ENCODE measurements around the gene EPHB4.
"Not testable (repeated sequence)": the region's sequence is repeated elsewhere in the genome, so short reads cannot be mapped to it uniquely, and the experiment has no call there.

EPHB4 gene

DNA sequence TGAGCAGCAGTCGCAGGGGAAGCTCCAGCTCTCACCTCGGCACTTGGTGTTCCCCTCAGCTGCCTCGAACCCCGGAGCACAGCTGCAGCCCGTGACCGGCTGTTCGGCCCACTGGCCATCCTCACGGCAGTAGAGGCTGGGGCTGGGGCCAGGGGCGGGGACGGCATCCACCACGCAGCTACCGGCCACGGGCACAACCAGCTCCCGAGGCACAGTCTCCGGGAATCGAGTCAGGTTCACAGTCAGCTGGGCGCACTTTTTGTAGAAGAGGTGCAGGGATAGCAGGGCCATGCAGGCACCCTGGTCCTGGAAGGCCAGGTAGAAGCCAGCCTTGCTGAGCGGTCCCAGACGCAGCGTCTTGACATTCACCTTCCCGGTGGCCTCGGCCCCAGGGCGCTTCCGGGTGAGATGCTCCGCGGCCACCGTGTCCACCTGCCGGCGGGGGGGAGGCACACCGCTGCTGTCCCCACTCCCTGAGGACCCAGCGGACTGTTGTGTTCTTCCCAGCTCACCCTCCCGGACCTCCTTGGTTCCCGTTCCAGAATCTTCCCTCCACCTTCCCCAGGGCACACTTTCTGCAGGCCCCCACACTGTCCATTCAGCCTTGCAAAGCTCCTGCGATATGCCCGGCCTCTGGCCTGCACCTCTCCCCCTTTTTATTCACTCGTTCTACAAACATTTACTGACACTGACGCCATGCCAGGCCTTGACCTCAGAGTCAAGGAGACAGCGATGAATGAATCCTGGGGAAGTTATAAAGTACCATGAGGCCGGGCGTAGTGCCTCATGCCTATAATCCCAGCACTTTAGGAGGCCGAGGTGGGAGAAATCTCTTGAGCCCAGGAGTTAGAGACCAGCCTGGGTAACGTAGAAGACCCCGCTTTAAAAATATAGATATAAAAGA lies 4.8 kb downstream of the EPHB4 start:
- DNase-seq (ENCODE audit: low spot score): no peak

DNA sequence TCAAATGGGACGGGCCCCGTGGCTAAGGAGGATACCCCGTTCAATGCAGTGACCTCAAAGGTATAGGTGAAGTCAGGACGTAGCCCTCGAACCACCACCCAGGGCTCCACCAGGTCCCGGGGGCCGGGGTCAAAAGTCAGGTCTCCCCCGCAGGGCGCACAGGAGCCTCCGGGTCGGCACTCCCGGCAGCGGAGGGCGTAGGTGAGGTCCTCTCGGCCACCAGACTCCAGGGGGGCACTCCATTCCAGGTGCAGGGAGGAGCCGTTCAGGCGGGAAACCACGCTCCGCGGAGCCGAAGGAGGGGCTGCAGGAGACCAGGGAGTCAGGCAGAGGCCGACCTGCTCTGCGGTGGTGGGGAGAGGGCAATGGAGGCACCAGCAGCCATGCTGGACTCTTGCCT lies 7.7 kb downstream of the EPHB4 start:
- DNase-seq (ENCODE audit: low spot score): no peak

DNA sequence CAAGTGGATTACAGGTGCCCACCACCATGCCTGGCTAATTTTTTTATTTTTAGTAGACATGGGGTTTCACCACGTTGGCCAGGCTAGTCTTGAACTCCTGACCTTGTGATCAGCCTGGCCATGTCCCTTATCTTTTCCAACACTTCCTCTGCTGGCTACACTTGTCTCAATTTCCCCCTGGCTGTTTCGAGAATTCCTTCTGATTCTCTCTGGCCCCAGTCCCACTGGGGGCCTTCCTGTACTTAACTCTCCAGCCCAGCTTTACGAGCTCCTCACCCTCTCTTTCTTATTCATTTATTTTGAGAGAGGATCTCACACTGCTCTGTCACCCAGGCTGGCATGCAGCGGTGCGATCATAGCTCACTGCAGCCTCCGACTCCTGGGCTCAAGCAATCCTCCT lies 8.5 kb downstream of the EPHB4 start:
- DNase-seq (ENCODE audit: low spot score): no peak

DNA sequence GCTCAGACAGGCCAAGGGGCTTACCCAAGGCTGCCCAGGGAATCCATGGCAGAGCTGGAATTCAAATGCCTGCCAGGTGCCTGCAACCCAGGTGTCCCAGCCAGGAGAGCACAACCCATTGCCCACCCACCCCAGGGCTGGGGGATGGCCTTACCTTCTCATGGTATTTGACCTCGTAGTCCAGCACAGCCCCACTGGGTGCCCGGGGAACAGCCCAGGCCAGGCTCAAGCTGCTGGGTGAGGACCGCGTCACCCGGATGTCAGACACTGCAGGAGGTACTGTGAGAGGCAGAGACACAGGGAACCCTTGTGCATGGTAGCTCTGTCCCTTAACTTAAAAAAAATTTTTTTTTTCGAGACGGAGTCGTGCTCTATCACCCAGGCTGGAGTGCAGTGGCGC lies 9.0 kb downstream of the EPHB4 start:
- no peak for DNase-seq (ENCODE audit: low spot score)

DNA sequence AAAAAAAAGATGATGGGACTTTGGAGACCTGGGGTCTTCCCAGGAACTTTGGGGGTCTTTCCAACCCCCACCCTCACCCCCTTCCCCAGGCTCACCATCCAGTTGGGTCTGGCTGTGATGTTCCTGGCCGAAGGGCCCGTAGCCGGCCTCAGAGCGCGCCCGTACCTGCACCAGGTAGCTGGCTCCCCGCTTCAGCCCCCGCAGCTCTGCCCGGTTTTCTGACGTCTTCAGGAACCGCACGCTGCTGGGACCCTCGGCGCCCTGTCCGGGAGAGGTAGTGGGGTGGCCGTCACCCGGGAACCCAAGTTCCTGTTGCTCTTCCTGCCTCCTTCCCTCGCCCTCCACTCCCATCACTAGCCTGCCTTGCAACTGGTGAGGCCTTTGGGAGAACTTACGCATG lies 10.2 kb downstream of the EPHB4 start:
- DNase-seq (ENCODE audit: low spot score): no peak

DNA sequence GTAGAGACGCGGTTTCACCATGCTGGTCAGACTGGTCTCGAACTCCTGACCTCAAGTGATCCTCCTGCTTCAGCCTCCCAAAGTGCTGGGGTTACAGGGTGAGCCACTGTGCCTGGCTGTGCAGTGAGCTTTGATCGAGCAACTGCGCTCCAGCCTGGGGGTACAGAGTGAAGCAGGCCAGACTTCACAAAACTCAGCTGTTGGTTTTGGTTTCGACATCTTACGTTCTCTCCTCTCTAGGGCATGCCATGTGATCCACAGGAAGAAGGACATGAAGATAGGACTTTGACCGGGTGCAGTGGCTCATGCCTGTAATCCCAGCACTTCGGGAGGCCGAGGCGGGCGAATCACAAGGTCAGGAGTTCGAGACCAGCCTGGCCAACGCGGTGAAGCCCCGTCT lies 10.8 kb downstream of the EPHB4 start:
- not testable (repeated sequence) for DNase-seq (ENCODE audit: low spot score)

DNA sequence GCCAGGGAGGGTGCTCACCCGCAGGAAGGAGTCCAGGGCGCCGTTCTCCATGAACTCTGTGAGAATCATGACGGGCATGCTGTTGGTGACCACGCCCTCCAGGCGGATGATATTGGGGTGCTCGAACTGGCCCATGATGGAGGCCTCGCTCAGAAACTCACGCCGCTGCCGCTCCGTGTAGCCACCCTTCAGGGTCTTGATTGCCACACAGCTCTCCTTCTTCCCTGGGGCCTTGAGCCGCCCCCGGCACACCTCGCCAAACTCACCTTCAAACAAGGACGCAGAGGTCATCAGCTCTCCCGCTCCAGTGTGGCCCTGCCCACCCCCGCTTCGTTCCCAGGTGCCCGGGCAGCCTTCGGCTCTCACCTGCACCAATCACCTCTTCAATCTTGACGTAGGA lies 14.6 kb downstream of the EPHB4 start:
- DNase-seq (ENCODE audit: low spot score): no peak

DNA sequence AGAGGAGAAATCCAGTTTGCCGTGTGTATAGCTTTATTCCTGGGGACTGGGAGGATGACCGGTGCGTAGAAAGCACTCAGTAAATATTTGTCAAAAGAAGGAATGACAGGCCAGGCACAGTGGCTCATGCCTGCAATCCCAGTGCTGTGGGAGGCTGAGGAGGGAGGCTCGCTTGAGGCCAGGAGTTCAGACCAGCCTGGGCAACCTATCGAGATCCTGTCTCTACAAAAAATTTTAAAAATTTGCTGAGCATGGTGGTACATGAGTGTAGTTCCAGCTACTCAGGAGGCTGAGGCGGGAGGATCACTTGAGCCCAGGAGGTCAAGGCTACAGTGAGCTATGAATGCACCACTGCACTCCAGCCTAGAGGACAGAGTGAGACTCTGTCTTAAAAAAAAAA lies 15.8 kb downstream of the EPHB4 start:
- DNase-seq (ENCODE audit: low spot score): no peak

DNA sequence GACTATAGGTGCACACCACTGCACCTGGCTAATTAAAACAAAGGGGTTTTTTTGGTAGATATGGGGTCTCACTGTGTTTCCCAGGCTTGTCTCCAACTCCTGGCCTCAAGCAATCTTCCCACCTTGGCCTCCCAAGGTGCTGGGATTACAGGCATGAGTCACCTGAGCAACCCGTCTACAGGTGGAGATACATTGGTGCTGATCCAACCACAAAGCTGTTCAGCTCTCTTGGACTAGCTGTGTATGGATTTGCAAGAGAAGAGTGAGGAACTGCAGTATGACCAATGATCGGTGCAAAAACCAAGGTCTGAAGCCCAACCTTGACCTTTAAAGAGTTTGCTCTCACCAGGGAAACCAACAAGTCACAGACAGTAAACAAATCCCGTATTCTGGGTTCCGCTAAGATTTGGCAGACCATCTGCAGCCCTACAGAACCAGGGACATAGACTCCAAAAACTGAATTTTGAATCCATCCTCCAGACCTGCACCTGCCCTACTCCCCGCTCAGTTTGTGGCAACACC lies 18.9 kb downstream of the EPHB4 start:
- no peak for DNase-seq (ENCODE audit: low spot score)

DNA sequence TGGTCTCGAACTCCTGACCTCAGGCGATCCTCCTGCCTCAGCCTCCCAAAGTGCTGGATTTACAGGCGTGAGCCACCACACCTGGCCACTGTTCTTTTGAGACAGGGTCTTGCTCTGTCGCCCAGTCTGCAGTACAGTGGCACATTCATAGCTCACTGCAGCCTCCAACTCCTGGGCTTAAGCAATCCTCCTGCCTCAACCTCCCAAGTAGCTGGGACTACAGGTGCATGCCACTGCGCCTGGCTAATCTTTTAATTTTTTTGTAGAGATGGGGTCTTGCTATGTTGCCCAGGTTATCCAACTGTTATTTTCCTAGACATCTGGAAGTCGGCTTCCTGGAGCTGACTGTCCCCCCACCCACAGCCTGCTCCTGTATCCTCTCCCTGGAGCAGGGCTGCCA lies 20.4 kb downstream of the EPHB4 start:
- not testable (repeated sequence) for DNase-seq (ENCODE audit: low spot score)

DNA sequence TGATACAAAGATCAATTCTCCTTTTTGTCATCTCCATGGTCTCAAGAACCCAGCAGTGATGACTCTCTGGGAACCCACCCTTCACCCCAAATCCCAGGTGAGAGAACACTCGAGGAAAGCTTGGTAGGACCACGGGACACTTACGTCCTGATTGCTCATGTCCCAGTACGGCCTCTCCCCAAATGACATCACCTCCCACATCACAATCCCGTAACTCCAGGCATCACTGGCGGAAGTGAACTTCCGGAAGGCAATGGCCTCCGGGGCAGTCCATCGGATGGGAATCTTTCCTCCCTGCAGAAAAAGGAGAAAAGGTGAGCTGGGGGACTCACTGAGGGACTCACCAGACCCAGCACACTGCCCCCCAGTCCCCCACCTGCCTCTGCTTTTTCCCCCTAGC lies 21.0 kb downstream of the EPHB4 start:
- DNase-seq (ENCODE audit: low spot score): no peak

DNA sequence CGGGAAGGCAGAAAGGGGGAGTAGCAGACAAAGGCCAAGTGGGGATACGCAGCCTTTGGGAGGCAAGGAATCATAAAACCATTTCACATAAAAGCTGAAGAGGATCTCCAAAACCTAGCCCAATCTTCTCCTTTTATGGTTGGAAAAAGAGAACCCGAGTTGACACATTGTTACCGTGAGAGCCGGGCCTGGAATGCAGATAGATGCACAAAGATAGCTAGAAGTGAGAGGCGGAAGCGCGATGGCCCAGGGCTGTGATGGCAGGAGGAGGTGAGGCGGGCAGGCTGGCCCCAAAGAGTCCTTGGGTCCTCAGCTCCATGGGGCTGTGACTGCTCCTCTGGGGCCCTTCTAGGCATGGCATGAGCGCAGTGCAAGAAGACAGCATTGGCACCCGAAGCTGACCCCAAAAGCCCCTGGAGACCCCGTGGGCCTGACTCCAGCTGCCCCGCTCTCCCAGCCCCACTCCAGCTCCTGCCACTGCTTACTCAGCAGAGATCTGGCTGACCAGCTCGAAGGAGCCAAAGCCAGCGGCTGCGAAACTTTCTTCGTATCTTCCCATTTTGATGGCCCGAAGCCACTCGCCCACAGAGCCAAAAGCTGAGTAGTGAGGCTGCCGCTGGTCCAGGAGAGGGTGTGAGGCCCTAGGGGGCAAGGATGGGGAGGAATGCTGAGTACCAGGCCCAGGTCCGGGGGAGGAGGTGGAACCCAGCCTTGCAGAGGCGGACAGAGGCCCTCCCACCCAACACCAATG lies 22.5 kb downstream of the EPHB4 start:
- no peak for DNase-seq (ENCODE audit: low spot score)

DNA sequence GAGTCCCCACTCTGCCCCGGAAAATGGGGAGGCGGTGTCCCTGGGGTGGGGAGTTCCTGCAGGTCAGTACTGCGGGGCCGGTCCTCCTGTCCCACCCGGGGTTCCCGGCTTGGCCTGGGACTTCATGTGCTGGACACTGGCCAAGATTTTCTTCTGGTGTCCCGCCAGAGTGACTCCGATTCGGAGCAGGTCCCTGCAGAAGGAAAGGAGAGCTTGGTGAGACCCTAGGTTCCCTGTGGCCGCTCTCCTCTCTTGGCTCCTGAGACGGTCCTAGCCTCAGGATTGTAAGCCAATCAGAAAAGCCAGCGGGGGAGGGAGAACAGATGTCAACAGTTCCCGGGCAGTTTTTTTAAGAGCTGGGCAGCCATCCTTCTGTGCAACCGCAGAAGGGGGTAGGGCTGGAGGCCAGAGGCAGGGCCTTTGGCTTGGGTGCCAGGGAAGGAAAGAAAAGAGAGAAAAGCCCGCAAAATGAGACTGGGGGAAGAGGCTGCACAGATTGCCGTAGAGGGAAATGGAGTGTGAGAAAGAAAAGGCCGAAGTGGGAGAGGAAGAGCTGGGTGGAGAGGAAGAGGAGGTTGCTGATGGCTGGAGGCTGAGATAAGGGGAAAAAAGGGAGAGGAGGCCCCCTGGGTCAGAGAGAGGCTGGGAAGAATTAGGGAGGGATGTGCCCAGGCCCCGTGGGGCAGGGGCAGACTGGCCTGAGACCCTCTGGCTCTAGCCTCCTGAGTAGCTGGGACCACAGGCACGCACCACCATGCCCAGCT lies 23.7 kb downstream of the EPHB4 start:
- DNase-seq (ENCODE audit: low spot score): peak; percentile 82

DNA sequence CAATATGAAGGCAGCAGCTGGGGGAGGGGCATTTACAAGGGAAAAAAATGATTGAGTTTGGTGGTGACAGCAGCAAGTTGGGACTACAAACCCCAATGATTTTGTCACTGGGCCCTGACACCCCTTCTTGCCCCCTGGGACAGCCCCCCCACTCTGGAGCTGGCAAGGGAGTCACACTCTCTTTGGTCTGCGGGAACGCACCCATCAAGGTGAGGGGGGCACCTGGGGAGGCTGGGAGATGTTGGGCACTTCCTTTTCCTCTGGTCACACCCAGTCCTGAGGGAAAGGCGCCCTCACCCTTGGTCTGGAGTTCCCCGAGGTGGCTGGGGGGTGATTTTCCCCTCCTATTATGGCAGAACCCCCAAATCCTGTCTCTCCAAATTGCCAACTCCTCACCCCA lies 24.4 kb downstream of the EPHB4 start:
- DNase-seq (ENCODE audit: low spot score): no peak

DNA sequence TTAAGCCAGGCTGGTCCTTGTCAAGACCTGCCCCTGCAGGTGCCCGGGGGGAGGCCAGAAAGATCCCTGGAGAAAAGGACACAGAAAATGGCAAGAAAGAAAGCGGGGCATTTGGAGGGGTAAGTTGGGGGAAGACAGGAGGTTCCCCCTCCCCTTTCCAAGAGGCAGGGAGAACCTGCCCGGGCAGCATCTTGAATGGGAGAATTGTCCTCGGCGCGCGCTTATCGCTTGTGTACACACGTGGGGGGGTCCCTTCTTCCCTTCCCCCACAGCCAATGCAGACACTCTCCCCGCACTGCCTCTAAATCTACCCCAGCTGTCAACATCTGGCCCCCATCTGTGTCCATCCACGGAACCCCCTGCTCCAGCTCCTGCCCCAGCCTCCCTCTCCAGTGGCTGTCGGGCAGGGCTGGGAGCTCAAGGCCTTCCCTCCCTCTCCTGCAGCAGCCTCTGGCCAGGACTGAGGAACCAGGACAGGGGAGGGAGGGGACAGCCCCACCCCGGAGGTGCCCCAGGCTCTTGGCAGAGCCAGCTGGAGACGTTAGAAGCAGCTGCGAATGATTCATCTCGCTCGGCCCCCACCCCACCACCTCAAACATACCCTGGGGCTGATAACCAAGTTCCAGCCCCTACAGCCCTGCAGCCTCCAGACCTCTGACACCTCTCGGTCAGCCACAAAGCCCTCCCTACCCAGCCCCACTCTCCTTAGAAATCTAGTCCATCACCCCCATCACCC lies 25.3 kb downstream of the EPHB4 start:
- DNase-seq (ENCODE audit: low spot score): no peak

DNA sequence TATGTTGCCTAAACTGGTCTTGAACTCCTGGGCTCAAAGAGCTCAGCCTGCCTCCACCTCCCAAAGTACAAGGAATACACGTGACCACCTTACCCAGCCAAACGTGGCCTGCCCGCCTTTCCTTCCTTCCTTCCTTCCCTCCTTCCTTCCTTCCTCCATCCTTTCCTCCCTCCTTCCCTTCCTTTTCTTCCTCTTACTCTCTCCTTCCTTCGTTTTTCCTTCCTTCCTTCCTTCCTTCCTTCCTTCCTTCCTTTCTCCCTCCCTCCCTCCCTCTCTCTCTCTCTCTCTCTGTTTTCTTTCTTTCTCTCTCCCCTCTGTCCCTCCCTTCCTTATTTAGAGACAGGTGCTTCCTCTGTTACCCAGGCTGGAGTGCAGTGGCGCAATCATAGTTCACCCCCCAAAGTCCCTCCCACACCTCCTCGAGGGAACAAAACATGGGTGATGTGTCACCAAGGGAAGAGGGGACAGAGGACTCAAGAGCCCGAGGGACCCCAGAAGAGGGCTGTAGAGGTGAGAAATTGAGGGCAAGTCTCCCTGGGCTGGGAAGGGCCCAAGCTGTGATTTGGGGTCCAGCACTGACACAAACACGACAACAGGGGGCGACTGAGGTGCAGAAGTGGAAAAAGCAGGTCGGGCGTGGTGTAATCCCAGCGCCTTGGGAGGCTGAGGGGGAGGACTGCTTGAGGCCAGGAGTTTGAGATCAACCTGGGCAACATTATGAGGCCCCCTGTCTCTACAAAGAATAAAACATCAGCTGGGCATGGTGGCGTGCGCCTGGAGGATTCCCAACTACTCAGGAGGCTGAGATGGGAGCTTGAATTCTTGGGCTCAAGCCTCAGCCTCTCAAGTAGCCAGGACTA lies 28.1 kb downstream of the EPHB4 start:
- DNase-seq (ENCODE audit: low spot score): peak; percentile 30

DNA sequence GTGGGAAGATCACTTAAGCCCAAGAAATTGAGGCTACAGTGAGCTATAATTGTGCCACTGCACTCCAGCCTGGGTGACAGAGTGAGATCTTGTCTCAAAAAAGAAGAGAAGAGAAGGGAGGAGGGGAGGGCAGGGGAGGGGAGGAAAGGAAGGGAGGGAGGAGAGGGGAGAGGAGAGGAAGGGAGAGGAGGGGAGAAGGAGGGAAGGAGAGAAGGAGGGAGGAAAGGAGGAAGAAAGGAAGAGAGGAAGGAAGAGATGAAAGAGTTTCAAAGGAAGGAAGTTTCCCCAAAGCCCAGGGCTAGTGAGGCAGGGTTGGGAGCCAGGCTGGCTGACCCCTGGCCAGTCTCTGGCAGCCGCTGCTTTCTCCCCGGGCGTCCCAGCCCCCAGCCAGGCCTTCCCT lies 32.6 kb downstream of the EPHB4 start:
- no peak for DNase-seq (ENCODE audit: low spot score)

DNA sequence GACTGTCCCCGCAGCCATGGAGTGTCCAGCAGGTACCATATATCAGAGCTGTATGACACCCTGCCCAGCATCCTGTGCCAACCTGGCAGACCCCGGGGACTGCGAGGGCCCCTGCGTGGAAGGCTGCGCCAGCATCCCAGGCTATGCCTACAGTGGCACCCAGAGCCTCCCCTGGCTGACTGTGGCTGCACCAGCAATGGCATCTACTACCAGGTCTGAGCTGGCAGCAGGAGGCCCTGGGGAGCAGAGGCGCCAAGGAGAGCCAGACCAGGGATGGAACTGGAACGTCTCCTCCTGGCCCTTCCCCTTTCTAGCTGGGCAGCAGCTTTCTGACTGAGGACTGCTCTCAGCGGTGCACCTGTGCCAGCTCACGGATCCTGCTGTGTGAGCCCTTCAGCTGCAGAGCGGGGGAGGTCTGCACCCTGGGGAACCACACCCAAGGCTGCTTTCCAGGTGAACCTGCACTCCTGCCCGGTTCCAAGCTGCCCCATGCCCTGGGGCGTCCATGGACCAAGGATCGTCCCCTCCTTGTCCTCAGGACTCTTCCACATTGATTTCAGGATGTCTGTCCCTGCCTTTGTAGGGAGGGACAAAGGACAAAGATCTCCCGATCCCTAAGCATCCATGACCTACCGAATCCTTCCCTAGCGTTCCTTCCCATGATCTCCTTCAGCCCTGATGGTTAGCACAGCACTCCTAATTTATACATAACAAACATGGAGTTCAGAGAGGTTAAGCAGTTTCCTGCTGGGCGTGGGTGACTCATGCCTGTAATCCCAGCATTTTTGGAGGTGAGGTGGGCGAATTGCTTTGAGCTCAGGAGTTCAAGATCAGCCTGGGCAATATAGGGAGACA lies 33.3 kb downstream of the EPHB4 start:
- no peak for DNase-seq (ENCODE audit: low spot score)

DNA sequence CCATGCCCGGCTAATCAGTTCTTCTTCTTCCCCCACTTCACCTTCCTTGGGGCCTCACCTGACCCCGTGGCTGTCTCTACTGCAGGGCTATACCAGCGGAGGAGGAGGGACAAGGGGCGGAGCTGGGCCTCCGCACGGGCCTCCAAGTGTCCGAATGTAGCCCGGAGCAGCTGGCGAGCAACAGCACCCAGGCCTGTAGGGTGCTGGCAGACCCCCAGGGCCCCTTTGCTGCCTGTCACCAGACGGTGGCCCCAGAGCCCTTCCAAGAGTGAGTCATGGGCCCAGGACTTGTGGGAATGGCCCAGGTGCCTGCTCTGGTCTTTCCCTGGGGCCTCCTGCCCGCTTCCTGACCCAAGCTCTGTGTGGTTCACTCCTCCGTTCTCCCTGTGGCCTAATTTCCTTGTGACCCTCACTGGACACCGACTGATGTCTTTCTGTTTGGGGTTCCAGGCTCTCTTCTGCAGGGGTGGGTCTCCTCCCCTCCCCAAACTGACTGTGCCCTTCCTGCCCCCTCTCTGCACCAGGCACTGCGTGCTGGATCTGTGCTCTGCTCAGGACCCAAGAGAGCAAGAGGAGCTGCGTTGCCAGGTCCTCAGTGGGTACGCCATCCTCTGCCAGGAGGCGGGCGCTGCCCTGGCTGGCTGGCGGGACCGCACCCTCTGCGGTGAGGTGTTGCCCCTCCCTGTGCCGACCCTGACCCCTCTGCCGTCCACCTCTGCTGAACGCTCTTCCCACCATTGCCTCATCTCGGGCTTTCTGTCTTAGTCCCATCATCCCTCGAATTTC lies 35.2 kb downstream of the EPHB4 start:
- DNase-seq (ENCODE audit: low spot score): no peak
